Natural killer cell (primary cell): ENCODE measurements around the gene RARB. TPM values are rescaled to one million over a fixed set of nuclear protein-coding genes. Genes with fewer than 3 reads are reported as not detected.

Experiments used
- ATAC-seq, 3 donors: fragments of 150-1000 bp in 2 of 3; fragments of 200-7000 bp in 1 of 3; cut with Tn5 transposase; 1 replicate in 1 of 3; 2 replicates in 2 of 3; pipeline ENCODE4 v1.10.0; 2021; ENCODE audit warnings: mild to moderate bottlenecking in 2 of 3, moderate library complexity in 2 of 3
- DNase-seq, 2 donors: peaks; one replicate each; pipeline versions ENCODE4 v3.0.0 to v3.0.0-alpha.2; 2013 to 2021; ENCODE audit warnings: mixed read lengths in 1 of 2
- H3K27ac ChIP-seq: one replicate; pipeline ENCODE4 v1.5.1; 2013; ENCODE audit warnings: mild to moderate bottlenecking, low read length
- H3K27me3 ChIP-seq: one replicate; pipeline ENCODE4 v1.6.1; 2013; ENCODE audit warnings: low read length; ENCODE audit not compliant: control insufficient read depth, insufficient read depth
- H3K36me3 ChIP-seq: one replicate; pipeline ENCODE4 v1.6.1; 2013; ENCODE audit warnings: low read length; ENCODE audit not compliant: control insufficient read depth, insufficient read depth
- H3K4me1 ChIP-seq: one replicate; pipeline ENCODE4 v1.6.1; 2013; ENCODE audit warnings: low read length; ENCODE audit not compliant: control insufficient read depth, insufficient read depth
- H3K4me3 ChIP-seq: one replicate; pipeline ENCODE4 v1.5.1; 2013; ENCODE audit warnings: low read length
- H3K9me3 ChIP-seq: one replicate; pipeline ENCODE4 v1.6.1; 2013; ENCODE audit warnings: low read length; ENCODE audit not compliant: control insufficient read depth, insufficient read depth
- H3K27ac Mint-ChIP-seq, 2 donors: one replicate each; pipeline ENCODE4 v1.8.0; 2022; ENCODE audit warnings: mild to moderate bottlenecking in 2 of 2, mixed read lengths in 2 of 2, moderate library complexity in 1 of 2
- H3K27me3 Mint-ChIP-seq, 2 donors: one replicate each; pipeline ENCODE4 v1.8.0; 2022; ENCODE audit warnings: low read depth in 2 of 2, mixed read lengths in 2 of 2
- H3K36me3 Mint-ChIP-seq: one replicate; pipeline ENCODE4 v1.8.0; 2022; ENCODE audit warnings: mixed read lengths
- H3K4me1 Mint-ChIP-seq, 2 donors: one replicate each; pipeline ENCODE4 v1.8.0; 2022; ENCODE audit warnings: mixed read lengths in 2 of 2
- H3K4me3 Mint-ChIP-seq: one replicate; pipeline ENCODE4 v1.8.0; 2022; ENCODE audit warnings: mild to moderate bottlenecking, moderate library complexity, mixed read lengths
- H3K9me3 Mint-ChIP-seq, 2 donors: one replicate each; pipeline ENCODE4 v1.8.0; 2022; ENCODE audit warnings: mixed read lengths in 2 of 2
- WGBS: methylation state at CpG from one replicate; pipeline ENCODE4 v1.1.7; 2013; ENCODE audit warnings: missing lambda C conversion rate; ENCODE audit not compliant: insufficient coverage; 5-methylcytosine and 5-hydroxymethylcytosine counted together
- intact Hi-C: fragments of 100-400 bp; cut with micrococcal nuclease; formaldehyde crosslinking; loops from one replicate; pipeline ENCODE4 v1.14.2; 2022
- total RNA-seq, 4 donors: library from RNA; stranded (reverse); fragments of 120-200 nt in 1 of 4; gene quantifications; one replicate each; pipeline versions ENCODE4 v1.2.3 to v1.2.4, GENCODE V29; 2013 to 2022
- TF ChIP-seq, protein P1 (sequence below): fragments of 200-600 bp; IDR thresholded peaks from one replicate; pipeline ENCODE4 v1.8.0; 2022; ENCODE audit warnings: antibody characterized with exemption

RARB gene
- total RNA-seq, 3 donors from 2014 or later (not counting 1 experiment from before 2014, with no cell fraction given): not detected

DNA sequence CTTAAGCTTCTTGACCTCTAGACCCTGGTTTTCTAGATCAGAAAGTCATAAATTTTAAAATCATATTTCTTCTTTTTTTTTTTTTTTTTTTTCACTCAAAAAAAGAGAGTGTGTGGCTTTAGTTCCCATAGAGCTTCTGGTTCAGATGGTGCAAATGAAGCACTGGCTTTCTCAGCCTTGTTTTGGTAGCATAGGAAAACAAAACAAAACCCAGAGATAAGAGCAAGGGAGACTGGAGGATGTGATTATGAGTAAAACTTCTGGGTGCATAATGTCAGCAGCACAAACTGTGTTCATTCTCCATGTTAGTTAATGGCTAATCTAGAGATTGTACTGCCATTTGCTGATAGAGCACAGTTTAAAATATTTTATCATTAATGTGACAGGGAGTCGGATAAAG is 55.4 kb downstream of the RARB start:
- Histone ChIP-seq H3K27me3 (no peaks in the 10 kb centered on the region), H3K4me3 (no peak overlapping the region), H3K4me1 (no peaks in the 10 kb centered on the region), H3K27ac (no peak overlapping the region), H3K9me3 (no peaks in the 10 kb centered on the region), H3K36me3 (no peaks in the 10 kb centered on the region)
- no peak for ATAC-seq
- Mint-ChIP-seq H3K4me3 (no peak overlapping the region), H3K9me3 (no peaks in the 10 kb centered on the region), H3K36me3 (no peaks in the 10 kb centered on the region), H3K4me1 (no peaks in the 10 kb centered on the region), H3K27ac (no peak overlapping the region), H3K27me3 (peaks cover 0 to 3% of the 10 kb centered on the region in 2 donors)
- 93% methylated on average over 1 of the region's 1 CpG for WGBS
- TF ChIP-seq, protein P1, sequence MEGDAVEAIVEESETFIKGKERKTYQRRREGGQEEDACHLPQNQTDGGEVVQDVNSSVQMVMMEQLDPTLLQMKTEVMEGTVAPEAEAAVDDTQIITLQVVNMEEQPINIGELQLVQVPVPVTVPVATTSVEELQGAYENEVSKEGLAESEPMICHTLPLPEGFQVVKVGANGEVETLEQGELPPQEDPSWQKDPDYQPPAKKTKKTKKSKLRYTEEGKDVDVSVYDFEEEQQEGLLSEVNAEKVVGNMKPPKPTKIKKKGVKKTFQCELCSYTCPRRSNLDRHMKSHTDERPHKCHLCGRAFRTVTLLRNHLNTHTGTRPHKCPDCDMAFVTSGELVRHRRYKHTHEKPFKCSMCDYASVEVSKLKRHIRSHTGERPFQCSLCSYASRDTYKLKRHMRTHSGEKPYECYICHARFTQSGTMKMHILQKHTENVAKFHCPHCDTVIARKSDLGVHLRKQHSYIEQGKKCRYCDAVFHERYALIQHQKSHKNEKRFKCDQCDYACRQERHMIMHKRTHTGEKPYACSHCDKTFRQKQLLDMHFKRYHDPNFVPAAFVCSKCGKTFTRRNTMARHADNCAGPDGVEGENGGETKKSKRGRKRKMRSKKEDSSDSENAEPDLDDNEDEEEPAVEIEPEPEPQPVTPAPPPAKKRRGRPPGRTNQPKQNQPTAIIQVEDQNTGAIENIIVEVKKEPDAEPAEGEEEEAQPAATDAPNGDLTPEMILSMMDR: no peak
- intact Hi-C loops: no loop called here
- no peak for DNase-seq

DNA sequence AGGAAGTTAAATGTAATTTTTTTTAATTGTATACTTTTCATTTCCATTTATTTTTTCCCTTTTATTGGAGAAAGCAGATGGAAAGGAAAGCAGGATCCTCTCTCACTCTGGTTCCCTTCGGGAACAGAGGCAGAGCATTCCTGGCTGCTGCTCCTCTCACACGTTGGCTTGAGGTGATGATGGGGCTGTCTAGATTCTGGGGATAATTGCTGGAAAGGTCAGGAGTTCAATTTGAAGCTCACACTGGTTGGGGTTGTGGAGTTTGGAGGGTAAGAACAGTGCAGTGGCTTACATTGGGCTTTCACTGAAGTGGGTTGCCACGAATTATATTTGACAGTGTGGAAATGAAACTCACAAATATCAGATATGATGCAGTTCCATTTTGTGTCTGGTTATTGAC is 57.6 kb downstream of the RARB start:
- Histone ChIP-seq H3K36me3 (no peaks in the 10 kb centered on the region), H3K27ac (no peak overlapping the region), H3K9me3 (no peaks in the 10 kb centered on the region), H3K4me1 (no peaks in the 10 kb centered on the region), H3K27me3 (no peaks in the 10 kb centered on the region), H3K4me3 (no peak overlapping the region)
- Mint-ChIP-seq H3K4me3 (no peak overlapping the region), H3K27me3 (peaks cover 0 to 3% of the 10 kb centered on the region in 2 donors), H3K27ac (no peak overlapping the region), H3K36me3 (no peaks in the 10 kb centered on the region), H3K4me1 (no peaks in the 10 kb centered on the region), H3K9me3 (no peaks in the 10 kb centered on the region)
- WGBS: 80% methylated on average over 3 of the region's 3 CpGs
- intact Hi-C loops: no loop called here
- no peak for DNase-seq
- TF ChIP-seq, protein P1: no peak
- ATAC-seq: no peak

DNA sequence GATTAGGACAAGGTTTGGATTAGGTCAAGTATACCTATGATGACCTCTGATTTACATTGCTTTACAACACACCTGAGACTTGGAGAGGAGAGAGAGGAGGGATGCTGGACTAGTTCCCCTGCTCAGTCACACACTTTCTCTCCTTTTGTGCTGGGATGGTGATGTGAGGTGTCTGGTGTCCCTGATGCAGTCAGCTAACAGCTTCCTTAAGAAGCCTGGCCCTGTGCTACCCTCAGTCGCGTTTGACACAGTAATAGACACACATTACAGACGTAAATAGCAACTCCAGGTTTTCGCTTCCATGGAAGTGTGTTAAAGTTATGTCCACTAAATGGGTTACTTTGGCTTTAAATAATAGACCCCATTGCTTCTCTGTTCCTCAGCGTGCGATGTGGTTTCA is 58.9 kb downstream of the RARB start:
- Histone ChIP-seq H3K4me3 (no peak overlapping the region), H3K27ac (no peak overlapping the region), H3K27me3 (no peaks in the 10 kb centered on the region), H3K9me3 (no peaks in the 10 kb centered on the region), H3K4me1 (no peaks in the 10 kb centered on the region), H3K36me3 (no peaks in the 10 kb centered on the region)
- no peak overlapping the region for H3K4me3 Mint-ChIP-seq
- no peak for DNase-seq
- no peaks in the 10 kb centered on the region for H3K4me1 Mint-ChIP-seq
- TF ChIP-seq, protein P1: no peak
- no peak overlapping the region for H3K27ac Mint-ChIP-seq
- H3K27me3 Mint-ChIP-seq: no peaks in the 10 kb centered on the region
- WGBS: 82% methylated on average over 6 of the region's 6 CpGs
- H3K9me3 Mint-ChIP-seq: no peaks in the 10 kb centered on the region
- H3K36me3 Mint-ChIP-seq: peaks cover under 1% of the 10 kb centered on the region
- no peak for ATAC-seq
- intact Hi-C loops: no loop called here

DNA sequence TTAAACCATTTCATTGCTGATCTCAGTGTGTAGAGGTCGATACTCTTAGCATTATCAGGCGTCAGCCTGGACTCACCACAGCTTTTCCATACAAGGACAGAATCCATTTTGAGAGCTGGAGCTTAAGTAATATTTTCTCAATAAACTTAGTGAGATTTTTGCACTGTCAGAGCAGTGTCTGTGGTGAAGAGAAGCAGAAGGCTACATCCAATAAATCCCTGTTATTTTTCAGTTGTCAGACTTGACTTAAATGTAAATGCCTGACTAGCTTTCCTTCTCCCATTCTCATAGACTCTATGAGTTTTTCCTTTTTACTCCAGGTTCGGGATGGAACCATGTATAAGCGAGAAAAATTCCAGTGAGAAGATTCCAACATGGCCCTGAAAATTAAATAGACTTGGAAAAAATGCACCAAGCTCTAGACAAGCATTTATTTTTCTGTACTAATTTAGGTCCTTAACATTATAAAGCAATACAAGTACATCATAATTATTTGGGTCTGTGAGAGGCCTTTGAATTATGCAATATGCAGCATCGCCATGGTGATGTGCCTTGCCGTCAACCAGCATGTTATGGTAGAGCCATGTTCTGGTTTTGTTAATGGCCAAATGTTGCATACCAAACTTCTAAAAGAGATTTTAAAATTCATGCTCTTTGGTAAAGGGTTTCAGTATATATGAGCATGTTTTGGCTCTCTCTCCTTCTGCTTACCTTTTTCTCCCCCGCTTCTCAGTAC is 62.0 kb downstream of the RARB start:
- Mint-ChIP-seq H3K27me3 (no peaks in the 10 kb centered on the region), H3K4me1 (no peaks in the 10 kb centered on the region), H3K9me3 (peaks cover 9 to 10% of the 10 kb centered on the region in 2 donors), H3K4me3 (no peak overlapping the region), H3K36me3 (peaks cover 31% of the 10 kb centered on the region), H3K27ac (no peak overlapping the region)
- no peak overlapping the region for H3K4me3 ChIP-seq
- H3K4me1 ChIP-seq: no peaks in the 10 kb centered on the region
- 68% methylated on average over 6 of the region's 7 CpGs for WGBS
- no peaks in the 10 kb centered on the region for H3K27me3 ChIP-seq
- DNase-seq (no peak), ATAC-seq (no peak)
- H3K9me3 ChIP-seq: peaks cover 12% of the 10 kb centered on the region
- no peak overlapping the region for H3K27ac ChIP-seq
- no peaks in the 10 kb centered on the region for H3K36me3 ChIP-seq
- intact Hi-C loops: no loop called here
- TF ChIP-seq, protein P1: no peak
